Ishikawa (cell line): ENCODE data around the gene CIP2A.

Experiments
- EP300 ChIP-seq: IDR thresholded peaks from 2 replicates; pipeline ENCODE4 v1.6.1; 2012; ENCODE audit warnings: borderline replicate concordance
- FOXM1 ChIP-seq: IDR thresholded peaks from 2 replicates; pipeline ENCODE4 v1.6.1; 2012; ENCODE audit warnings: low read depth, borderline replicate concordance
- YY1 ChIP-seq: IDR thresholded peaks from 2 replicates; pipeline ENCODE4 v1.6.1; 2012; ENCODE audit warnings: low read depth
- ZBTB7A ChIP-seq: IDR thresholded peaks from 2 replicates; pipeline ENCODE4 v1.6.1; 2012; ENCODE audit warnings: low read depth
- TF ChIP-seq, protein P1 (sequence below): IDR thresholded peaks from 2 replicates; pipeline ENCODE4 v1.6.1; 2012

DNA sequence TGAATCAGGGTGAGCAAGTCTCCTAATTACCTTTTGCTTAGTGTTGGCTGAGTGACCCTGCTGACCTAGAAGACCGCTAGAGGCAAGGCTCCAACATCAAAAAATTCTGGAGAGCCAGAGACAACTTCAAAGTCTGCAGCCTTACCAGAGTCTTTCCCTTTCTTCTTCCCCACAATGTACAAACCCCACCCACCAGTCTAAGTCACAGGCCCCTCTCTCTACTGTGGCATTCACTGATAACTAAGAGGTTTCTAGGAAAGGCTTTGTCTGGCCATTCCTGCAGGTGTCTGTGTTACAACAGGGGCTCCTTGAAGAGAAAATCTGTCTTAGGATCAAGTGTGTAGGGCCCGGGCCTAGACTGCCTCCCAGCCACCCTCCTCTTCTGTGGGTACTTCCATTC lies 79.4 kb downstream of the CIP2A start:
- TF ChIP-seq ZBTB7A (no peak), EP300 (no peak), FOXM1 (no peak), YY1 (no peak)
- TF ChIP-seq, protein P1, sequence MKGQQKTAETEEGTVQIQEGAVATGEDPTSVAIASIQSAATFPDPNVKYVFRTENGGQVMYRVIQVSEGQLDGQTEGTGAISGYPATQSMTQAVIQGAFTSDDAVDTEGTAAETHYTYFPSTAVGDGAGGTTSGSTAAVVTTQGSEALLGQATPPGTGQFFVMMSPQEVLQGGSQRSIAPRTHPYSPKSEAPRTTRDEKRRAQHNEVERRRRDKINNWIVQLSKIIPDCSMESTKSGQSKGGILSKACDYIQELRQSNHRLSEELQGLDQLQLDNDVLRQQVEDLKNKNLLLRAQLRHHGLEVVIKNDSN: no peak
